AG04449 (cell line): ENCODE results near the gene PTPN23.

Source experiments
- CTCF ChIA-PET: fragments of 350-600 bp; formaldehyde crosslinking; extraction: SDS; loops from one replicate; lab custom pipeline; 2021; ENCODE audit warnings: antibody characterized with exemption; lab: Yijun Ruan, JAX
- POLR2A ChIA-PET: fragments of 400-600, 350-600 bp; formaldehyde crosslinking; extraction: SDS; loops from one replicate; lab custom pipeline; 2020; ENCODE audit warnings: antibody characterized with exemption, inconsistent platforms; lab: Yijun Ruan, JAX
- DNase-seq: peaks from one replicate; pipeline ENCODE4 v3.0.0-alpha.2; 2010; ENCODE audit warnings: low read depth, low spot score
- H3K4me3 ChIP-seq: 2 replicates; pipeline ENCODE4 v1.5.1; 2011; ENCODE audit warnings: low read depth, mild to moderate bottlenecking, control low read depth, low read length
- TF ChIP-seq, protein P1 (sequence below): IDR thresholded peaks from one replicate; pipeline ENCODE4 v1.5.1; 2011; ENCODE audit warnings: mild to moderate bottlenecking, moderate library complexity, low read length, control low read depth, inconsistent platforms; ENCODE audit not compliant: insufficient read depth; ENCODE audit errors: missing control alignments

The PTPN23 gene

DNA sequence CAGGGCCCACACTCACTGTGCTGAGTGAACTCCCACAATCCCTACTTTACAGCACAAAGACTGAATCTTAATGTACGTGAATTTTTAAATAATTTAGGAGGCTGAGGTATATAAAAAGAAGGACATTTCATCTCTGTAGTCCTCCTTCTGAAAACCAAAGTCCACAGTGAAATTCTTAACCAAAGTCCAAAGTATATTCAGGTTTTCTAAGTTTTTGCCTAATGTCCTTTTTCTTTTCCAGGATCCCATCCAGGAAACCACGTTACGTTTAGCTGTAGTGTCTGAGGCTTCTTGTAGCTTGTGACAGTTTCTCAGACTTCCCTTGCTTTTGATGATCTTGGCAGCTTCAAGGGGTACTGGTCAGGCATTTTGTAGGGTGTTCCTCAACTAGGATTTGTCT, 50.4 kb downstream of the PTPN23 start:
- TF ChIP-seq, protein P1, sequence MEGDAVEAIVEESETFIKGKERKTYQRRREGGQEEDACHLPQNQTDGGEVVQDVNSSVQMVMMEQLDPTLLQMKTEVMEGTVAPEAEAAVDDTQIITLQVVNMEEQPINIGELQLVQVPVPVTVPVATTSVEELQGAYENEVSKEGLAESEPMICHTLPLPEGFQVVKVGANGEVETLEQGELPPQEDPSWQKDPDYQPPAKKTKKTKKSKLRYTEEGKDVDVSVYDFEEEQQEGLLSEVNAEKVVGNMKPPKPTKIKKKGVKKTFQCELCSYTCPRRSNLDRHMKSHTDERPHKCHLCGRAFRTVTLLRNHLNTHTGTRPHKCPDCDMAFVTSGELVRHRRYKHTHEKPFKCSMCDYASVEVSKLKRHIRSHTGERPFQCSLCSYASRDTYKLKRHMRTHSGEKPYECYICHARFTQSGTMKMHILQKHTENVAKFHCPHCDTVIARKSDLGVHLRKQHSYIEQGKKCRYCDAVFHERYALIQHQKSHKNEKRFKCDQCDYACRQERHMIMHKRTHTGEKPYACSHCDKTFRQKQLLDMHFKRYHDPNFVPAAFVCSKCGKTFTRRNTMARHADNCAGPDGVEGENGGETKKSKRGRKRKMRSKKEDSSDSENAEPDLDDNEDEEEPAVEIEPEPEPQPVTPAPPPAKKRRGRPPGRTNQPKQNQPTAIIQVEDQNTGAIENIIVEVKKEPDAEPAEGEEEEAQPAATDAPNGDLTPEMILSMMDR = no peak
- ChIA-PET CTCF (interaction anchor here (1.4 to 5.3 kb wide), 3 partner anchors 8 to 11 kb away, joined by 5 to 48 read pairs (median 8); no protein-coding TSS in a partner anchor), POLR2A (no interaction called here)
- no peak for DNase-seq
- no peak overlapping the region for H3K4me3 ChIP-seq

DNA sequence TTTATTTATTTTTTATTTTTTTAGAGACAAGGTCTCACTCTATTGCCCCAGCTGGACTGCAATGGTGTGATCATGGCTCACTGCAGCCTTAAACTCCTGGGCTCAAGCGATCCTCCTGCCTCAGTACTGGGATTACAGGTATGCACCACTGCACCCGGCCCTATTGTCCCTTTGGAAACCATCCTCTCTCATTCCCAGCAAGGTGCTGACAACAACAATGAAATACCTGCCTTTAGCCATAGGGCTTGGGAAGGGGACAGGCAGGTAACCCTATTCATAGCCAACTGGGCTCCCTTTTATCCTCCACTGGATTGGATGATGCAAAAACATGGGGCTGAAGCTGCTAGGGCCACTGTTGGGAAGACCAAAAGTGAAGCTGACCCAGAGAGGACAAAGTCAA, 51.9 kb downstream of the PTPN23 start:
- ChIA-PET CTCF (interaction anchor here (1.8 to 5.5 kb wide), 3 partner anchors 11 to 41 kb away, joined by 4 to 48 read pairs (median 43); no protein-coding TSS in a partner anchor), POLR2A (no interaction called here)
- TF ChIP-seq, protein P1 = no peak
- H3K4me3 ChIP-seq = no peak overlapping the region
- DNase-seq = no peak

DNA sequence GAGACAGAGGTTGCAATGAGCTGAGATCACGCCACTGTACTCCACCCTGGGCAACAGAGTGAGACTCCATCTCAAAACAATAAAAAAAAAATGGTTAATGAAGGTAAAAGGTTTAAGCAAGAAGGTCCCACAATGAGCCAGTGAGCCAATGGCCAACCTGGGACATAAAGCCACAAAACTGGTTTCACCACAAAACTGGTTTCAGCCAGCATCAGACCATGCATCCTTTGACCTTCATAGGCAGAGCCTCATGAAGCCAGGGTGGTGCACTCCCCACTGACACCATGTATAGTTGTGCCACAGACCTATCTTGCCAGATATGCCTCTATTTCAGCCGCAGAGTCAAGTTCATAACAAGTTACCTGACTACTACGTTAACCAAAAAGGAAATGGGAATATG, 53.0 kb downstream of the PTPN23 start:
- ChIA-PET CTCF (interaction anchor here (0.6 to 5.5 kb wide), 4 partner anchors 10 to 40 kb away, joined by 3 to 43 read pairs (median 4); no protein-coding TSS in a partner anchor), POLR2A (no interaction called here)
- no peak for DNase-seq
- H3K4me3 ChIP-seq = no peak overlapping the region
- TF ChIP-seq, protein P1 = no peak

DNA sequence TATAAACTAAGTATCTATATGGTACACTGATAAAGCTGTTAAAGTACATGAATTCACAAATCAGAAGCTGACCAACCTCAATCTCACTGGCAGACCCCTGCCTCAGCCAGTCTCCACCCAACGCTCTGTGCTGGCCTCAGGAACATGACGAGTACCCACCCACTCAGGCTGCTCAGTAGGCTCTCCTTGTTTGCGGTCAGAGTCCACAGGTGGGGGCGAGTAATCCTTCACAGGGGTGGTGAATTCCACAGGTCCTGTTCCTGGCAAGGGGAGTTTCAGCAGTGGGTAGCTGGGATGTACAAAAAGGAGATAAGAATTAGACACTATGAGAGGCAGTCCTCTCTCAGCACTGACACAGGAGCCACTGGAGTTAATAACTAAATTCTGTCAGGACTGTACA, 54.0 kb downstream of the PTPN23 start:
- POLR2A ChIA-PET = no interaction called here
- DNase-seq = no peak
- TF ChIP-seq, protein P1 = no peak
- CTCF ChIA-PET = interaction anchor here (1.0 to 5.5 kb wide), 4 partner anchors 9 to 14 kb away, joined by 3 to 43 read pairs (median 5); no protein-coding TSS in a partner anchor
- no peak overlapping the region for H3K4me3 ChIP-seq

DNA sequence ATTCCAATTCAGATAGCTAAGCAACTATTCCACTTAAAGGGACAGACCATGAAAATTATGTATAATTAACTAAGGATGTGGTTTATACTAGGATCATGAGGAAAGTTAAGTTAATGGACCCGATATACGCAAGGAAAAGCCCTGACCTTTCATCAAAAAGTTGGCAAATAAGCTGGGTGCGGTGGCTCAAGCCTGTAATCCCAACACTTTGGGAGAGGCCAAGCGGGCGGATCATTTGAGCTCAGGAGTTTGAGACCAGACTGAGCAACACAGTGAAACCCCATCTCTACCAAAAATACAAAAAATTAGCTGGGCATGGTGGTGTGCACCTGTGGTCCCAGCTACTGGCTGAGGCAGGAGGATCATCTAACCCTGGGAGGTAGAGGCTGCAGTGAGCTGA, 55.4 kb downstream of the PTPN23 start:
- DNase-seq = no peak
- ChIA-PET CTCF (interaction anchor here (1.0 to 5.5 kb wide), 3 partner anchors 11 to 86 kb away, joined by 4 to 43 read pairs (median 7); no protein-coding TSS in a partner anchor), POLR2A (no interaction called here)
- TF ChIP-seq, protein P1 = no peak
- H3K4me3 ChIP-seq = no peak overlapping the region

DNA sequence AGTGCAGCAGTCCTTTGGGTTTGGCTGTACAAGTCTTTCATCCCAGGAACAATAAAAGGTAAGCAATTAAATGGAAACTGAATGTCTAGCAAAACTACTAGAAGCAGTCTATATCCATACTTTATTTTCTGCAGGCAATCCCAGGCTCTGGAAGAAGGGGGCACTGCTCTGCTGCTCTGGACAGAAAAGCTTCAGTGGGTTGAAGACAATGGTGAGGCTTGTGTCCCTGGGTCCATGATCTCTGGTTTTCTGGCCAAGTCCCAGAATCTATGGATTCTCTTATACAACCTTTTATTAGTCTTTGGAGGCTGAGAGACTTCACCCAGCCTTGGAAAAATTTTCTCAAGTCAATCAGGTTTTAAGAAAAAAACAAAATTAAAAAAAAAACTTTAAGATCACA, 59.3 kb downstream of the PTPN23 start:
- ChIA-PET CTCF (interaction anchor here (0.9 to 6.5 kb wide), 6 partner anchors 9 to 36 kb away, joined by 3 to 41 read pairs (median 6); partner anchors contain the start of gene SCAP), POLR2A (no interaction called here)
- no peak overlapping the region for H3K4me3 ChIP-seq
- TF ChIP-seq, protein P1 = peak; percentile 27
- DNase-seq = no peak
